Endothelial cell of umbilical vein (primary cell): Measurements from ENCODE around the gene GARIN5A. TPM values are rescaled to one million over a fixed set of nuclear protein-coding genes. Genes with fewer than 3 reads are reported as not detected.

Experiments used
- BruUV-seq: library from RNA; stranded (reverse); fragments of 400-500 nt; replicated peaks from 2 replicates; lab custom pipeline; 2021; lab: Mats Ljungman, UMichigan
- CTCF ChIA-PET: fragments of 300-600, 350-600 bp; sonication (Branson Sonifier 250); formaldehyde crosslinking; loops from one replicate; lab custom pipeline; 2021; ENCODE audit warnings: antibody characterized with exemption, inconsistent platforms; lab: Charles Lee
- POLR2A ChIA-PET: fragments of 300-600, 350-600 bp; sonication (Branson Sonifier 250); formaldehyde crosslinking; loops from one replicate; lab custom pipeline; 2021; ENCODE audit warnings: antibody characterized with exemption, inconsistent platforms; lab: Charles Lee
- DNase-seq: peaks from one replicate; pipeline ENCODE4 v3.0.0-alpha.2; 2011; ENCODE audit warnings: low read depth, low spot score
- FAIRE-seq: peaks from 2 replicates; lab custom pipeline; 2011; peaks lifted over from hg19 to GRCh38; lab: Jason Lieb, UNC
- H2AFZ ChIP-seq: 2 replicates; pipeline ENCODE4 v1.6.0; 2012; ENCODE audit warnings: low read depth, low read length, control low read depth, inconsistent platforms
- H3K27ac ChIP-seq: 2 replicates; pipeline ENCODE4 v1.5.1; 2011; ENCODE audit warnings: low read depth, mild to moderate bottlenecking, control low read depth, low read length, moderate library complexity; ENCODE audit not compliant: insufficient read depth
- H3K27me3 ChIP-seq, 2 experiments: 2 replicates each; pipeline versions ENCODE4 v1.6.0 to v1.6.1; 2011; ENCODE audit warnings: low read length in 2 of 2, mixed read lengths in 1 of 2; ENCODE audit not compliant: control insufficient read depth in 2 of 2, insufficient read depth in 2 of 2
- H3K36me3 ChIP-seq, 2 experiments: 2 replicates in 1 of 2; 3 replicates in 1 of 2; pipeline ENCODE4 v1.5.1; 2011; ENCODE audit warnings: low read length in 2 of 2, mild to moderate bottlenecking in 1 of 2, moderate library complexity in 1 of 2; ENCODE audit not compliant: control insufficient read depth in 2 of 2, insufficient read depth in 2 of 2; ENCODE audit errors: extremely low read depth in 1 of 2
- H3K4me1 ChIP-seq: 3 replicates; pipeline ENCODE4 v1.5.1; 2011; ENCODE audit warnings: mild to moderate bottlenecking, low read length; ENCODE audit not compliant: control insufficient read depth, insufficient read depth; ENCODE audit errors: extremely low read depth
- H3K4me2 ChIP-seq: 2 replicates; pipeline ENCODE4 v1.6.1; 2011; ENCODE audit warnings: low read length, control low read depth, mixed read lengths; ENCODE audit not compliant: insufficient read depth
- H3K4me3 ChIP-seq, 3 experiments: fragments of 200-600 bp in 1 of 3; sonication (generic), shearing (Covaris generic) in 1 of 3; replicated peaks in 1 of 3; 2 replicates each; pipeline ENCODE4 v1.5.1; 2011 to 2016; ENCODE audit warnings: control low read depth in 3 of 3, low read length in 3 of 3, mild to moderate bottlenecking in 2 of 3, inconsistent platforms in 1 of 3, low read depth in 1 of 3, moderate library complexity in 1 of 3; ENCODE audit not compliant: insufficient read depth in 1 of 3
- H3K79me2 ChIP-seq: 2 replicates; pipeline ENCODE4 v1.6.0; 2012; ENCODE audit warnings: low read length, inconsistent platforms; ENCODE audit not compliant: control insufficient read depth, insufficient read depth
- H3K9ac ChIP-seq: replicated peaks from 2 replicates; pipeline ENCODE3; 2011; ENCODE audit warnings: low read length, control low read depth; ENCODE audit not compliant: insufficient read depth; ENCODE audit errors: extremely low read depth
- H3K9me1 ChIP-seq: replicated peaks from 3 replicates; pipeline ENCODE4 v1.6.0; 2011; ENCODE audit warnings: mild to moderate bottlenecking, low read length; ENCODE audit not compliant: control insufficient read depth, insufficient read depth; ENCODE audit errors: extremely low read depth
- H3K9me3 ChIP-seq: replicated peaks from 2 replicates; pipeline ENCODE4 v1.5.1; 2012; ENCODE audit warnings: low read length, inconsistent platforms; ENCODE audit not compliant: control insufficient read depth, insufficient read depth
- H4K20me1 ChIP-seq: replicated peaks from 2 replicates; pipeline ENCODE3; 2011; ENCODE audit warnings: mild to moderate bottlenecking, low read length; ENCODE audit not compliant: control insufficient read depth, insufficient read depth; ENCODE audit errors: extremely low read depth
- POLR2AphosphoS5 ChIP-seq: IDR thresholded peaks from 2 replicates; pipeline ENCODE4 v1.6.1; 2012; ENCODE audit warnings: low read depth, mild to moderate bottlenecking, control low read depth, low read length, moderate library complexity; ENCODE audit not compliant: insufficient read depth
- dilution Hi-C: fragments of 300-500 bp; cut with MboI; formaldehyde crosslinking; loops from one replicate; pipeline ENCODE4 v1.15.0; 2019; ENCODE audit warnings: low sequenced_read_pairs; ENCODE audit not compliant: extremely low pct_ligation_motif_present
- intact Hi-C: fragments of 100-400 bp; cut with micrococcal nuclease; formaldehyde crosslinking; loops from one replicate; pipeline ENCODE4 v1.10.0; 2022
- polyA plus RNA-seq, 4 experiments: library from polyadenylated mRNA; depleted of rRNA in 3 of 4; stranded (reverse) in 3 of 4; unstranded in 1 of 4; fragments of >200 nt; gene quantifications; 2 replicates each; pipeline versions ENCODE4 v1.2.1 to v1.2.3, GENCODE V29; 2011 to 2012; ENCODE audit warnings: missing spikeins in 1 of 4
- total RNA-seq: library from RNA; stranded (reverse); gene quantifications from 2 replicates; pipeline ENCODE4 v1.2.3, GENCODE V29; 2021
- TF ChIP-seq, protein P1 (sequence below), 2 donors: IDR thresholded peaks; 1 replicate in 1 of 2; 2 replicates in 1 of 2; pipeline ENCODE4 v1.5.1; 2011; ENCODE audit warnings: low read length in 2 of 2, mild to moderate bottlenecking in 2 of 2, moderate library complexity in 2 of 2, control low read depth in 1 of 2, inconsistent platforms in 1 of 2, low read depth in 1 of 2; ENCODE audit not compliant: insufficient read depth in 1 of 2; ENCODE audit errors: extremely low read depth in 1 of 2

The GARIN5A gene
- total and polyA plus RNA-seq, 2 donors (not counting 3 experiments of a cell fraction or from before 2014, with no cell fraction given), result 0.44 to 0.76 TPM

DNA sequence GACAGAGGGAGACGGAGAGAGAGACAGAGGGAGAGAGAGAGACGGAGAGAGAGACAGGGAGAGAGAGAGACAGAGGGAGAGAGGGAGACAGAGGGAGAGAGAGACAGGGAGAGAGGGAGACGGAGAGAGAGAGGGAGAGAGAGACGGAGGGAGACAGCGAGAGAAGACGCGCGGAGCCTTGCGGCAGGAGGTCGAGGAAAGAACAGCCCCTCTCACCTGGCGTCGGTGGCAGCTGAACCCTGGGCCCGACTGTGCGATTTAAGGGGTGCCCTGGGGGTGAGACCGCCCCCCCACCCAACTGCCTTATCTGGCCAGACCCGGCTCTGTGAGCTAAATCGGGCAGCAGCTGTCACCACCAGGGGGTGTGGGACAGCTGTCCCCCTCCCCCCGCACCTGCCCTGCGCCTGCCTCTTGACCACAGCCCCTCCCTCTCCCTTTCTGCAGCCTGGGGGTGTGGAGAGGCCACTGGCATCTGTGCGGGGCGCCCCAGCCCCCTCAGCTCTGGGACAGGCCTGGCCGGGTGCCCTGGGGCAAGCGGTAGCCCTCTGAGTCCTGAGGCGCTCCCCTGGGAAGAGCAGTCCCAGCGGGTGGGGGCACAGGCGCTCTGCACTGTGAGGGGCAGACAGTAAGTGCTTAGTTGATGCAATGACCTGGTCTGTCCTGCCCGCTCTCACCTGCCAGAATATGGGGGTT, 23.6 kb upstream of the GARIN5A start:
- H2AFZ ChIP-seq, result no peak overlapping the region
- intact Hi-C loops, result no loop called here
- H3K4me1 ChIP-seq, result no peaks in the 10 kb centered on the region
- no peak overlapping the region for H3K9ac ChIP-seq
- dilution Hi-C loops, result no loop called here
- CTCF ChIA-PET, result interaction anchor here (0.8 kb wide), 1 partner anchor 422 kb away, joined by 4 read pairs; no protein-coding TSS in a partner anchor
- BruUV-seq, result no TSS peak
- no peaks in the 10 kb centered on the region for H3K79me2 ChIP-seq
- no peaks in the 10 kb centered on the region for H3K9me3 ChIP-seq
- H3K27ac ChIP-seq, result no peak overlapping the region
- no peak for DNase-seq
- FAIRE-seq, result no peak
- H3K4me2 ChIP-seq, result no peak overlapping the region
- H3K36me3 ChIP-seq, result no peaks in the 10 kb centered on the region
- no peak overlapping the region for H3K4me3 ChIP-seq
- no peaks in the 10 kb centered on the region for H3K27me3 ChIP-seq
- POLR2A ChIA-PET, result interaction anchor here (0.6 kb wide), 1 partner anchor 137 kb away, joined by 3 read pairs; no protein-coding TSS in a partner anchor
- TF ChIP-seq, protein P1, sequence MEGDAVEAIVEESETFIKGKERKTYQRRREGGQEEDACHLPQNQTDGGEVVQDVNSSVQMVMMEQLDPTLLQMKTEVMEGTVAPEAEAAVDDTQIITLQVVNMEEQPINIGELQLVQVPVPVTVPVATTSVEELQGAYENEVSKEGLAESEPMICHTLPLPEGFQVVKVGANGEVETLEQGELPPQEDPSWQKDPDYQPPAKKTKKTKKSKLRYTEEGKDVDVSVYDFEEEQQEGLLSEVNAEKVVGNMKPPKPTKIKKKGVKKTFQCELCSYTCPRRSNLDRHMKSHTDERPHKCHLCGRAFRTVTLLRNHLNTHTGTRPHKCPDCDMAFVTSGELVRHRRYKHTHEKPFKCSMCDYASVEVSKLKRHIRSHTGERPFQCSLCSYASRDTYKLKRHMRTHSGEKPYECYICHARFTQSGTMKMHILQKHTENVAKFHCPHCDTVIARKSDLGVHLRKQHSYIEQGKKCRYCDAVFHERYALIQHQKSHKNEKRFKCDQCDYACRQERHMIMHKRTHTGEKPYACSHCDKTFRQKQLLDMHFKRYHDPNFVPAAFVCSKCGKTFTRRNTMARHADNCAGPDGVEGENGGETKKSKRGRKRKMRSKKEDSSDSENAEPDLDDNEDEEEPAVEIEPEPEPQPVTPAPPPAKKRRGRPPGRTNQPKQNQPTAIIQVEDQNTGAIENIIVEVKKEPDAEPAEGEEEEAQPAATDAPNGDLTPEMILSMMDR (IDR thresholded peaks at IDR 0.05; ENCODE audit: extremely low read depth in 1 of 2, insufficient read depth in 1 of 2, low read depth in 1 of 2, low read length in 2 of 2), result peak; percentile 6 to 30
- TF ChIP-seq POLR2AphosphoS5, result no peak
- no peaks in the 10 kb centered on the region for H4K20me1 ChIP-seq
- no peaks in the 10 kb centered on the region for H3K9me1 ChIP-seq
